Inflammatory macrophage treated with lipopolysaccharide for 1 hour (primary cell): Measurements from ENCODE around the gene TFDP1.

Experiments
- DNase-seq, 2 donors: peaks; one replicate each; pipeline ENCODE4 v3.0.0-alpha.2; 2020 to 2022

TFDP1 gene

DNA sequence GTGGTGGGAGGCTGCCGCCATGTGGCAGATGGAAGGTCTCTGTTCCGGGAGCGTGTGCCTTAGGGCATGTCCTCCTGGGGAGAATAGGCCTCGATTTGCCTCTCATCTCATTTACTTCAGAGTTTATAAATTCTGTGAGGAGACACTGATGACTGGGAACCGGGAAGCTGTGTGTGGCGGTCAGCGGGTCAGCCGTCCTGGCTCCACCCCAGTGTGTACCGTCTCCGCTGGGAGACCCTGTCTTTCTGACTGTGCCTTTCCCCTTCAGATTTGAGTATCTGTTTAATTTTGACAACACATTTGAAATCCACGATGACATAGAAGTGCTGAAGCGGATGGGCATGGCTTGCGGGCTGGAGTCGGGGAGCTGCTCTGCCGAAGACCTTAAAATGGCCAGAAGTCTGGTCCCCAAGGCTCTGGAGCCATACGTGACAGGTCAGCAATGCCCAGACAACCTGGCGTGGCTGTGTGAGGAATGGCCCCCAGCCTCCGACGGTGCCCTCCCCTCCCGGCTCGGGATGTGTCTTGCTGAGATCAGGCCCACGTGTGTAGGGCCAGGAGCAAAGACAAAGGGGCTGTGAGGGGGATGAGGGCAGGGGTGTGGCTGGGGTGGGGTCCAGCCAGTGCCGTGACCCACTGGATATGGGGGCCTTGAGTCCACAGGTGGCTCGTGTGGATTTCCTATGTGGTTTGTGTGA, 51.9 kb downstream of the TFDP1 start:
- no peak for DNase-seq

- DNase-seq: no peak
These were observed 53.0 kb downstream of the TFDP1 start for GRCh38 chr13:113637262-113638160.

DNA sequence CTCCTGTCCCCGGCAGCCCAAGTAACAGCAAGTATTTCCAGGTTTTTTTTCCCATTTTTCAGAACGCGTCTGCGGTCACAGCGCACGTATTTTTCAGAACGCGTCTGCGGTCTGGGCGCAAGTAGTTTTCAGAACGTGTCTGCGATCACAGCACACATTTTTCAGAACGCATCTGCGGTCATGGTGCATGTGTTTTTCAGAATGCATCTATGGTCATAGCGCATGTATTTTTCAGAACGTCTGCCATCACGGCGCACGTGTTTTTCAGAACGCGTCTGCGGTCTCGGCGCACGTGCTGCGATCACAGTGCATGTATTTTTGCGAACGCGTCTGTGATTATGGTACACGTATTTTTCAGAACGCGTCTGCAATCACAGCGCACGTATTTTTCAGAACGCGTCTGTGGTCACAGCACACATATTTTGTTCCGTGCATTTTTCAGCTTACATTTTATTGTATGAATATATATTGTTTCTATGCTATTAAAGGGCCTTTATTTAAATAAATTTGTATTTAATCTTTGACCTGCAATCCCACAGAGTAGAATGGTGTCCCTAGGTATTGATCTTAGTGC, 53.7 kb downstream of the TFDP1 start:
- no peak for DNase-seq

DNA sequence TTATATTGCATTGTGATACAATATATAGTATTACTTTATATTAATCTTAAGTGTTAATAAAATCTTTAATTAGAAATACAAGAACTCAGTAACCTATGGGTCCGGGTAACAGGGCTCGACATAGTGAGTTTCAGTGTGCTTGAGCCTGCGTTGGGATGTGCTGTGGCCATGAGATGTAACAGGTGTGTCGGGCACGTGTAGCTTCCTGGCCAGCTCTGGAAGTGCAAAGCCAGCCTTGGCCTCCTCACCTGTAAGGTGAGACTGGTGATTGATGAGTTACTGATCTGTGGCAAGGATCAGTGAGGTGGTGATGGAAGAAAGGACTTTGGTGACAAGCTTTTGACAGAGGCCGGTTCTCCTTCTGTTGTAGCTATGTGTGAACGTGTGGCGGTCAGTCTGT, 54.3 kb downstream of the TFDP1 start:
- DNase-seq: no peak

DNA sequence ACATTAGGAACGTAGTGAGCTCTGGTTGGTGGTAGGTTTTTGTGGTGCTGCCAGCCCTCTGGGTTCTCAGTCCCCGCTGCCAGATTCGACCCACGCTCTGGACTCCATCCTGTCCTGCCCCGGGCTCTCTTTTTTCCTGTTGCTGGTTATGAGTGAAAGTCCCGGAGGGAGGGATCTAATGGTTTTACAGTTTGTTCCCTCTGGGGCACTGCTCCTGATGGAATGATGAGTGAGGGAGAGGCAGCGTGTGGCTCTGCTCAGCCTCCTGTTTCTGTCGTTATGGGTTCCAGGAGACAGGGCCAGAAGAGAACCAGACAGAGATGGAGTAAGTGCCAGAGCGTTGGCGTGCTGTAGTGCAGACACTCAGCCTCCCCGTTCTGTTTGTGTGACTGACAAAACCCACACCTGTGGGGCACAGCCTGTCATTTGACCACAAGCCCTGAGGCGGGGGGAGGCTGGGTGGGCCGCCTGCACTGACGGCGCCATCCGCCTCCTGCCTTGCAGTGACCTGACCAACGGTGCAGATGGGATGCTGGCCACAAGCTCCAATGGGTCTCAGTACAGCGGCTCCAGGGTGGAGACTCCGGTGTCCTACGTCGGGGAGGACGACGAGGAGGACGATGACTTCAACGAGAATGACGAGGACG, 55.2 kb downstream of the TFDP1 start:
- DNase-seq: no peak

- DNase-seq: no peak
These were observed 56.9 kb downstream of the TFDP1 start for GRCh38 chr13:113641426-113641825.

DNA sequence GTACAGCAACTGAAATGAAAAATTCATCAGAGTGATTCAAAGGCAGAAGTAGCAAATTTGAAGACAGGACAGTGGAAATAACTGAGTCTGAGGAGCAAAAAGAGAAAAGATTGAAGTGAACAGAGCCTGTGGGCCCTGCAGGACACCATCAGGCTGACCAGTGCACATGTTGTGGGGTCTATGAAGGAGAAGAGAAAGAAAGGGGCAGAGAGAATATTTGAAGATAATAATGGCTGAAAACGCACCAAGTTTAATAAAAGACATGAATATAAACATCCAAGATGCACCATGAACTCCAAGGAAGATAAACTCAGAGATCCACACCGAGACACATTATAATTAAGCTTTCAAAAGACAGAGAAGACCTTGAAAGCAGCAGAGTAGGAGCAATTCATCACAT, 58.0 kb downstream of the TFDP1 start:
- no peak for DNase-seq

- no peak for DNase-seq
These were observed 59.0 kb downstream of the TFDP1 start for GRCh38 chr13:113643593-113643992.

DNA sequence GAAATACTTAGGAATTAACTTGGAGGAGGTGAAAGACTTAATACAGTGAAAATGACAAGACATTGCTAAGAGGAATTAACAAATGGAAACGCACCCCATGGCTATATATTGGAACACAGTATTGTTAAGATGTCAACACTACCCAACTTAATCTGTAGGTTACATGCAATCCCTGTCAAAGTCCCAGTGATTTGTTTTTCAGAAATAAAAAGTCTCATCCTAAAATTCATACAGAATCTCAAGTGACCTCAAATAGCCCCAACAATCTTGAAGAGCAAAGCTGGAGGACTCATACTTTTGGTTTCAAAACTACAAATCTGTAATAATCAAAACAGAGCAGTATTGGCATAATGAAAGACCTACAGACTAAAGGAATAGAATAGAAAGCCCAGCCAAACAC, 60.2 kb downstream of the TFDP1 start:
- no peak for DNase-seq

- no peak for DNase-seq
These were observed 60.8 kb downstream of the TFDP1 start for GRCh38 chr13:113645329-113645728.

- DNase-seq: no peak
These were observed 61.8 kb downstream of the TFDP1 start for GRCh38 chr13:113646376-113646775.

- DNase-seq: no peak
These were observed 62.4 kb downstream of the TFDP1 start for GRCh38 chr13:113646921-113647340.

DNA sequence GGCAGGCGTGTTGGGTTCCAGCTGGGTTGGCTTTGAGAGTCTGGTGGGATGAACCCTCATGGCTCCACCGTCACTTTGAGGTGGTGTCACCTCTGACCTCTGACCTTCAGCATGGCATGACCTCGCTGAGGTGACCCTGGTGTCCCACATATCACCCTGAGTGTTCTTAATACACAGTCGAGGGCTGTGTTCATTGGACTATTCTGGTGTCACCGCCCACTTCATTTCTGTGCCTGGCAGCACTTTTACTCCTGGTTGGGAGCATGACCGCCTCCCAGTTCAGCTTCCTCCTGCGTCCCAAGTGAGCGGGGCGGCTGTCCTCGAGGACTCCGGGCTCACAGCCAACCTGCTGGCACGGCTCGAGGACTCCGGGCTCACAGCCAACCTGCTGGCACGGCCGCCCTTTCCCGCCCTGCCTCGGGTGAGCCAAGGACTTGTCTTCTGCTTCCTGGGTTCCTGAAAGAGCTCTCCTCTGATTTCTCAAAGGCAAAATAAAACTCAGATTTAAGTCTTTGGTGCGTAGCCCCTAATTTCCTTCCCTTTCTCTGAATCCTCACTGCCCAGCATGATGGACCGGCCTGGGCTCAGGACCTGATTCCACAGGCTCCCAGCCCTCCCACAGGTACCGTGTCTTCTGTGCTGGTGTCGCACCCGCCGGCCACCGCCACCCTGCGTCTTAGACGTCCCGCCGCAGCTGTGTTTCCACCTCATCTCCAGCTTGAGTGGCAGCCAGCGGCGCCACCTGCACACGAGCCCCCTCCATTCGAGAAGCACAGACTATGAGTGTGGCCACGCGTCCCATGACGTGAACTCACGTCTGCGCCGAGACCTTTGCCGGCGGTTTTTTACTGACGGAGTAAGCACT, 63.0 kb downstream of the TFDP1 start:
- no peak for DNase-seq

- DNase-seq: no peak
These were observed 63.7 kb downstream of the TFDP1 start for GRCh38 chr13:113648216-113648610.

- no peak for DNase-seq
These were observed 64.7 kb downstream of the TFDP1 start for GRCh38 chr13:113649212-113649611.

- DNase-seq: no peak
These were observed 65.7 kb downstream of the TFDP1 start for GRCh38 chr13:113650275-113650674.

- DNase-seq: no peak
These were observed 66.2 kb downstream of the TFDP1 start for GRCh38 chr13:113650731-113651148.

DNA sequence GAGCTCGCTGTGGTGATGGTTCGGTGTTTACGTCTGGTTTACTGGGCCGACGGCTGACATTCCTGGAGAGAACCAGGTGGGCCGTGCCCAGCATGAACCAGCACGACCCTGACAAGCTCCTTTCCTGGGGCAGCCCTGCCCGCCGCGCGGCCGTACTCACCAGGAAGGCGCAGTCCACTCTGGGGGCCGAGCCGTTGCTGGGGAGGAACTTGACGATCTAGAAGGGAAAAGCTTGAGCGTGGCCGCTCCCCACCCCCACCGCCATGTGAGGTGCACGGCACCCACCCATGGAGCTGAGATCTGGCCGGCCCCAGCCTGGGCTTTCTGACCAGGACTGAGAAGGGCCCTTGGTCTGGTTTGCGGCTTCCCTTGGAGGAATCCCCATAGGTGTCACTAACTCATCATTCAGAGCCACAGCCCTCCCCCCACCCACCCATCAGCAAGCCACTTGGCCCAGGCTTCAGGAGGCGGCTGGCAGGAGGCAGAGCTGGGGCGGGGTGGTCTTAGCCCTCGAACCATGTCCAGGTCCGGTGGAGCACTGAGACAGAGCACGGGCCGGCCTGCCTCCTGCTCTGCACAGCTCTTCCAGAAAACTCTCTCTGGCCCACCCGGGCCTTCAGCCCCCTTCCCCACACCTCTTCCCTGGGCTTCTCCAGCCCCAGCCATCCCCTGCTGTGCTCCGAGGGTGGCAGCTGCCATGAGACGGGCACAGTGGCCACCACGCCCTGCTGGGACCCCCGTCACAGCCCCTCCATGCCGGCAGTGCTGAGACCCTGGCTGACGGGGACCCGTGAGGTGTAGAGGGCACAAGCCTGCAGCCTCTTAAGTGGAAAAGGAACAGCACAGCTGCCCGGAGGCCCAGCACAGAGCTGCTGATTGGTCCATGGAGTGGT, 67.2 kb downstream of the TFDP1 start:
- no peak for DNase-seq

DNA sequence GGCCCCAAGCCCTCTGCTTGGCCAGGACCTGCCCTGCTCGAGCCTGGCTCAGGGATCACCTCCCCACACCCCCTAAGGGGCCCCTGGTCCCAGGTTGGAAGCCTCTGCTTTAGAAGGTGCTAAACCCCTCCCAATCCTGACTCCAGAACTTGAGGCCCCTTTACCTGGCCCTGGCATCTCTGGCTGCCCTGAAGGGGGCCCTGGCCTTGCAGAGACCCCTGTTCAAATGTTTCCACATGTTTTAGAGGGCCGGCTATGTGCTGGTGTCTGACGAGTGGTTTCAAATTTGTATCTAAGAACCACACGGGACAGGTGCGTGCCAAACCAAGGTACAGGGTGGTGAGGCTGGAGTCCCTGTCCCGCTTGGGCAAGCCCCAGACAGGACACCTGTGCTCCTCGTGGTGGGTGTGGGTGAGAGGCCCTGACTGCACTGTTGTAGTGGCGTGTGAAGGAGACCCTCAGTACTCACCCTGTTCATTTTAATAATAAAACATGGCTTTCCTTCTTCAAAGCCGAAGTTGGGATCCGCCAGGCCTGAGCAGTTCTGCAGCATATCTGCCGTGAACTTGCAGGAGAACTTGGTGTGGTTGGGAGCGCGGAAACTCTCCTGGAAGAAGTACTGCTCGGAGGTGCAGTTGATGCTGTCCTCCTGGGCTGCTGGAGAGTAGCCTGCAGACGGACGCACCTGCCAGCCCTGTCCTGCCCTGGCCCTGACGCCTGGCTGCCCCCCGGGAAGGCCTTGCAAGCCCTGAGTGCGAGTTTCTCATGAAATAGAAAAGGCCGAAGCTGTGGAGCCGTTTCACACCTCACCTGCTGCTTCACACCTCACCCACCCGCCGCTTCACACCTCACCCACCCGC, 68.1 kb downstream of the TFDP1 start:
- no peak for DNase-seq
